ENCODE data around the gene HSPA1L. TPM values are rescaled to one million over a fixed set of nuclear protein-coding genes. Genes with fewer than 3 reads are reported as not detected.
A peak's percentile ranks its signal among the peaks of the same experiment; 100 is the strongest.

HSPA1L gene
- total RNA-seq, 1 donor from 2014 or later, result 1.8 TPM

DNA sequence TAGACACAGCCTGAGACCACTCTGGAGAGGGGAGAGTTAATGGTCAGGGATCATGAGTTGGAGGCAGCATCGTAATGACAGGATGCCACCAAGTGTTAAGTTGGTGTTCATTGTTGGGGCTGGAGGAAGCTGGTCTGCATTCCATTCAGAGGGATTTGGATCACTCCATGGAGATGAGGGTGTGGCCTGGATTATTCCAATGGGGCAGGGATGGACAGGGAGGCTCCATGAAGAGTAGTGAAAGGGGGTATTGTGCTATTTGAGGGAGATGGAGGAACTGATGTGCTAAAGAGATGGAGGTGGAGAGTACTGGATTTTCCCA, 51.5 kb downstream of the HSPA1L start:
- peak; percentile 29 for DNase-seq

DNA sequence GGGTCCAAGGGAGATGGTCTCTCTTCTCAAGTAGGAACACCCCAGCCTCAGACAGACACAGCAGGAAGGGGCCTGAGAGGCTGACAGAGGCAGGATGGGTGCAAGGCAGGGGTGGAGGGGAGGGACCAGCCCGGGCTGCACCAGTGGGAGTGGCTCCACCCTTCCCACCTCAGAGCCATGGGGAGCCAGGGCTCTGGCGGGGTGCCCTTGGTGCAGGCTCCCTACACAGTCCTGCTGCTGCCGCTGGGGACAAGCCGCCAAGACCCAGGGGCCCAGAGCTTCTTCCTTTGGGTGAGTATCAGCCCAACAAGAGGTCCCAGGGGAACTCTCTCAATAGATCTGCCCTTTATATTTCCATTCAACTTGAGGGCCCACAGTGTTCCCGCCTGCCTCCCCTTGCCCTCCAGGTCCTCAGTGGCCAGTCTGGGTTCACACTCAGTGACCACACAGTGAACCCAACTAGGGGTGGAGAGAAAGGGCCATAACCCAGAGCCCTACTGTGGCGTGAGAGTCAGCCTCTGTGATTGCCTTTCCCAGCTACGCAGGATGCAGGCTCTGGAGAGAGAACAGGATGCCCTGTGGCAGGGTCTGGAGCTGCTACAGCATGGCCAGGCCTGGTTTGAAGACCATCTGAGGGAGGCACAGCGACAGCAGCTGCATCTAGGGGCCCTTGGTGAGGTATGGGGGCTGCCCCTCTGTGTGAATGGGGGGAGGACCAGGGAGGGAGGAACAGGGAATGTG, 52.0 kb downstream of the HSPA1L start:
- no peak for DNase-seq

DNA sequence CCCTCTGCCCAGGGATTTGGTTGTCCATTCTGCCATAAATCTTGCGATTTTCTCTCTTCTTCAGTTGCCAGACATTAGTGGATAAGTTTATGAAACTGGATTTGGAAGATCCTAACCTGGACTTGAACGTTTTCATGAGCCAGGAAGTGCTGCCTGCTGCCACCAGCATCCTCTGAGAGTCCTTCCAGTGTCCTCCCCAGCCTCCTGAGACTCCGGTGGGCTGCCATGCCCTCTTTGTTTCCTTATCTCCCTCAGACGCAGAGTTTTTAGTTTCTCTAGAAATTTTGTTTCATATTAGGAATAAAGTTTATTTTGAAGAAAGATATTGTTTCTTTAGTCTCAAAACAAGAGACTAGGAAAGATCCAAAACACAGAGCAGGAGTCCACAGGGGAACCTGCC, 52.7 kb downstream of the HSPA1L start, which contains the start of gene SAPCD1:
SAPCD1 (plus strand) TSS at position 301 of the 400 bp plus-strand sequence. CDS start 399 bp downstream, outside the sequence.
- DNase-seq, result no peak

DNA sequence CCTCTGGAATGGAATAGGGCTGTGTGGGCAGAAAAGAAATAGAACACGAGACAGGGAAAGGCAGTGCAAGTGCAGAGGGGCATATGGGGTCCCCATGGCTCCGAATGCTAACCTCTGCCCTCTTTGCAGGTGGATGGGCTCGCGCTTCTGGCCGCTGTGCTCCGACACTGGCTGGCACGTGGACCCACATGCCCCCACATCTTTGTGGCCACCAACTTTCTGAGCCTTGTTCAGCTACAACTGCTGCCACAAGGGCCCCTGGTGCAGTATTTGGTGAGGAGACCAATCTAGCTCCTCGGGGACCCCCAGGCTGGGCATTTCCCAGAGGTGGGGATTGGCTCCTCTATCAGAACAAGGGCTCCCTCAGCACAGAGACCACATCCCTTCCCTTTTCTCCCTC, 53.7 kb downstream of the HSPA1L start:
- no peak for DNase-seq

DNA sequence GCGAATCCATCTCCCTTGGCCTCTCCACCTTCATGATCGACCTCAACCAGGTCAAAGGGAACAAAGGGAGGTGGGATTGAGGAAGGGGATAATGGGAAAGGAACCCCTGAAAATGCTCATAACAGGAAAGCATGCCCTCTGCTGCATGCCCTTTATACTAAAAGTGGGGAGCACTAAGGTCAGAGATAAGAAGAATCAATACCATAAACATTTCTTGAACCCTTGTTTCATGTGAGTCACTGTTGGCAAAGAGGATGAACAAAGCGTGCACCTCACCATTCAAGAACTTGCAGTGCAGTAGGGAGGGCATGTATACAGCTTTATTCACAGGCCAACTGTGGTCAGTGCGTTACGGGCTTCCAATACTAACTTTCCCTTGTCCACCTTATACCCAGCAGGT, 54.3 kb downstream of the HSPA1L start:
- DNase-seq, result no peak

Small RNA genes within 50 kb of the gene (small RNA-seq; reads per million reads assigned to genes)
- gene MSH5-SAPCD1 (ENCODE audit: low replicate concordance) (not detected), gene RF00019 (ENCODE audit: low replicate concordance) (not detected), gene SAPCD1 (ENCODE audit: low replicate concordance) (not detected), gene SNORD48 (ENCODE audit: low replicate concordance) (93.5 reads per million, percentile 96 among the genes with 10 or more reads in this experiment), gene SNORD52 (ENCODE audit: low replicate concordance) (not detected)

Other genes starting within 250 kb of the HSPA1L start
- not detected for gene LTA, start 243.0 kb downstream of the HSPA1L start, total RNA-seq
- gene TNF, start 239.7 kb downstream of the HSPA1L start, total RNA-seq, result 1.9 TPM
- 1.6 TPM for gene LTB, start 232.9 kb downstream of the HSPA1L start, total RNA-seq
- 7.6 TPM for gene LST1, start 229.0 kb downstream of the HSPA1L start, total RNA-seq
- gene NCR3, start 222.3 kb downstream of the HSPA1L start, total RNA-seq, result not detected
- gene AIF1, start 200.0 kb downstream of the HSPA1L start, total RNA-seq, result 23.8 TPM
- 49.6 TPM for gene PRRC2A, start 194.6 kb downstream of the HSPA1L start, total RNA-seq
- 101 TPM for gene BAG6, start 162.6 kb downstream of the HSPA1L start, total RNA-seq
- gene APOM, start 159.4 kb downstream of the HSPA1L start, total RNA-seq, result 1.2 TPM
- 14.1 TPM for gene C6orf47, start 154.5 kb downstream of the HSPA1L start, total RNA-seq
- 8.2 TPM for gene GPANK1, start 150.3 kb downstream of the HSPA1L start, total RNA-seq
- 75.8 TPM for gene CSNK2B, start 149.2 kb downstream of the HSPA1L start, total RNA-seq
- gene LY6G5B, start 145.3 kb downstream of the HSPA1L start, total RNA-seq, result 4.0 TPM
- not detected for gene LY6G5C, start 134.2 kb downstream of the HSPA1L start, total RNA-seq
- 36.0 TPM for gene ABHD16A, start 112.0 kb downstream of the HSPA1L start, total RNA-seq
- not detected for gene LY6G6F, start 108.4 kb downstream of the HSPA1L start, total RNA-seq
- gene LY6G6D, start 99.9 kb downstream of the HSPA1L start, total RNA-seq, result 10.3 TPM
- gene LY6G6C, start 93.5 kb downstream of the HSPA1L start, total RNA-seq, result 20.4 TPM
- gene MPIG6B, start 91.9 kb downstream of the HSPA1L start, total RNA-seq, result 0.59 TPM
- gene DDAH2, start 86.0 kb downstream of the HSPA1L start, total RNA-seq, result 62.2 TPM
- 185 TPM for gene CLIC1, start 78.8 kb downstream of the HSPA1L start, total RNA-seq
- 9.1 TPM for gene MSH5, start 75.3 kb downstream of the HSPA1L start, total RNA-seq
- 3.9 TPM for gene SAPCD1, start 52.6 kb downstream of the HSPA1L start, total RNA-seq
- gene VWA7, start 38.0 kb downstream of the HSPA1L start, total RNA-seq, result 0.99 TPM
- 29.1 TPM for gene VARS1, start 19.5 kb downstream of the HSPA1L start, total RNA-seq
- gene LSM2, start 8.3 kb downstream of the HSPA1L start, total RNA-seq, result 21.0 TPM
- gene HSPA1A, start 260 bp upstream of the HSPA1L start, total RNA-seq, result 213 TPM
- gene HSPA1B, start 12.5 kb upstream of the HSPA1L start, total RNA-seq, result 286 TPM
- 19.0 TPM for gene NEU1, start 47.5 kb upstream of the HSPA1L start, total RNA-seq
- gene SLC44A4, start 63.7 kb upstream of the HSPA1L start, total RNA-seq, result 0.10 TPM
- gene EHMT2, start 82.4 kb upstream of the HSPA1L start, total RNA-seq, result 25.6 TPM
- gene ZBTB12, start 86.8 kb upstream of the HSPA1L start, total RNA-seq, result 3.9 TPM
- 4.9 TPM for gene C2, start 112.4 kb upstream of the HSPA1L start, total RNA-seq
- gene CFB, start 130.8 kb upstream of the HSPA1L start, total RNA-seq, result 2.2 TPM
- gene NELFE, start 143.7 kb upstream of the HSPA1L start, total RNA-seq, result 46.1 TPM
- 23.3 TPM for gene SKIC2, start 143.9 kb upstream of the HSPA1L start, total RNA-seq
- 5.8 TPM for gene DXO, start 156.9 kb upstream of the HSPA1L start, total RNA-seq
- gene C4A, start 166.8 kb upstream of the HSPA1L start, total RNA-seq, result 5.8 TPM
- 4.2 TPM for gene C4B, start 199.5 kb upstream of the HSPA1L start, total RNA-seq
- gene CYP21A2, start 223.1 kb upstream of the HSPA1L start, total RNA-seq, result not detected